GM21528 (cell line): Measurements from ENCODE around the gene PHC2.

Source experiments
- ATAC-seq: cut with Tn5 transposase; IDR thresholded peaks from one replicate; pipeline ENCODE4 v1.9.1; 2021; ENCODE audit warnings: mild to moderate bottlenecking, moderate library complexity; ENCODE audit not compliant: unreplicated experiment, low FRiP score

PHC2 gene

GRCh38 chr1:33426916-33427315 lies 4.0 kb downstream of the PHC2 start:
- ATAC-seq, result no peak

- ATAC-seq, result no peak
These were observed 5.0 kb downstream of the PHC2 start for GRCh38 chr1:33425900-33426299.

- no peak for ATAC-seq
These were observed 6.3 kb downstream of the PHC2 start for GRCh38 chr1:33424610-33425009.

- ATAC-seq, result no peak
These were observed 6.7 kb downstream of the PHC2 start for GRCh38 chr1:33424205-33424604.

- ATAC-seq, result no peak
These were observed 9.8 kb downstream of the PHC2 start for GRCh38 chr1:33420870-33421775.

GRCh38 chr1:33418811-33419210 lies 12.1 kb downstream of the PHC2 start:
- no peak for ATAC-seq

GRCh38 chr1:33414879-33415278 lies 16.0 kb downstream of the PHC2 start:
- no peak for ATAC-seq

- ATAC-seq, result no peak
These were observed 20.7 kb downstream of the PHC2 start for GRCh38 chr1:33410091-33410701.

GRCh38 chr1:33408093-33408436 lies 22.8 kb downstream of the PHC2 start:
- ATAC-seq, result no peak

GRCh38 chr1:33407352-33408092 lies 23.4 kb downstream of the PHC2 start:
- no peak for ATAC-seq

GRCh38 chr1:33402206-33402605 lies 28.7 kb downstream of the PHC2 start:
- ATAC-seq, result no peak

GRCh38 chr1:33401471-33401870 lies 29.4 kb downstream of the PHC2 start:
- no peak for ATAC-seq

- no peak for ATAC-seq
These were observed 30.6 kb downstream of the PHC2 start for GRCh38 chr1:33400153-33400911.

GRCh38 chr1:33399375-33399774 lies 31.5 kb downstream of the PHC2 start:
- ATAC-seq, result no peak

- ATAC-seq, result no peak
These were observed 32.9 kb downstream of the PHC2 start for GRCh38 chr1:33397994-33398393.

- ATAC-seq, result no peak
These were observed 33.8 kb downstream of the PHC2 start for GRCh38 chr1:33397125-33397506.

- no peak for ATAC-seq
These were observed 34.4 kb downstream of the PHC2 start for GRCh38 chr1:33396188-33397124.

GRCh38 chr1:33394770-33395169 lies 36.1 kb downstream of the PHC2 start:
- ATAC-seq, result no peak

- no peak for ATAC-seq
These were observed 36.9 kb downstream of the PHC2 start for GRCh38 chr1:33393991-33394390.

- ATAC-seq, result no peak
These were observed 37.4 kb downstream of the PHC2 start for GRCh38 chr1:33393524-33393923.
